ENCODE data around the gene SCG5. TPM values are rescaled to one million over a fixed set of nuclear protein-coding genes. Genes with fewer than 3 reads are reported as not detected.

SCG5 gene
- total and polyA plus RNA-seq, 10 of the 15 experiments (the other 5 are each of a cell fraction or from before 2014, with no cell fraction given): 0.13 to 0.62 (median 0.48) TPM

GRCh38 chr15:32709295-32710033, 68.0 kb downstream of the SCG5 start:
- ChIA-PET POLR2A (no interaction called here), CTCF (interaction anchor here (1.9 kb wide), 1 partner anchor 134 kb away, joined by 4 read pairs; no protein-coding TSS in a partner anchor), RAD21 (ENCODE audit: unreplicated experiment) (no interaction called here), SMC1A (ENCODE audit: uncharacterized antibody, unreplicated experiment) (interaction anchor here (0.6 kb wide), 1 partner anchor 369 kb away, joined by 3 read pairs; no protein-coding TSS in a partner anchor)
- 24% methylated on average over 9 of the region's 9 CpGs for WGBS (ENCODE audit: insufficient coverage, insufficient replicate concordance, low lambda C conversion rate, missing lambda C conversion rate)
- H3K4me3 ChIP-seq: no peak overlapping the region
- no peaks in the 10 kb centered on the region for H3K9me3 ChIP-seq (replicated peaks; ENCODE audit: control insufficient read depth, insufficient read depth, low read length)
- H3K9ac ChIP-seq (ENCODE audit: control insufficient read depth, insufficient read depth, low read length): no peak overlapping the region
- in situ Hi-C loops (cut with MboI): no loop called here
- intact Hi-C loops (cut with micrococcal nuclease; ENCODE audit: unreplicated experiment): no loop called here
- FAIRE-seq (no peak), ATAC-seq (no peak), DNase-seq (ENCODE audit: low read depth, low spot score) (no peak)
- H4K20me1 ChIP-seq (ENCODE audit: control insufficient read depth, insufficient read depth): no peaks in the 10 kb centered on the region
- no TSS peak for BruUV-seq (replicated peaks)
- no peaks in the 10 kb centered on the region; a peak in 1 of 4 replicates for H3K27me3 ChIP-seq (replicated peaks in 1 of 2; ENCODE audit: control insufficient read depth in 2 of 2, insufficient read depth in 2 of 2, low read length in 1 of 2)
- no peak overlapping the region for H3K4me2 ChIP-seq (ENCODE audit: control insufficient read depth, insufficient read depth)
- H2AFZ ChIP-seq (ENCODE audit: control insufficient read depth, low read depth, low read length): no peak overlapping the region
- H3K27ac ChIP-seq (ENCODE audit: control insufficient read depth, insufficient read depth): no peak overlapping the region
- TF ChIP-seq FOXM1 (IDR thresholded peaks at IDR 0.05; ENCODE audit: low read depth, low read length) (no peak), TCF3 (IDR thresholded peaks at IDR 0.05; ENCODE audit: borderline replicate concordance, insufficient read depth, low read depth, low read length) (no peak)
- H3K4me1 ChIP-seq (ENCODE audit: control insufficient read depth, insufficient read depth, low read length): no peaks in the 10 kb centered on the region
- H3K79me2 ChIP-seq (ENCODE audit: control insufficient read depth, insufficient read depth, low read length): no peaks in the 10 kb centered on the region
- H3K36me3 ChIP-seq (ENCODE audit: control insufficient read depth in 2 of 2, insufficient read depth in 2 of 2, low read length in 1 of 2): no peaks in the 10 kb centered on the region

GRCh38 chr15:32715276-32715675, 73.8 kb downstream of the SCG5 start:
- Histone ChIP-seq H3K4me3 (no peak overlapping the region), H3K9me3 (replicated peaks; ENCODE audit: control insufficient read depth, insufficient read depth, low read length) (no peaks in the 10 kb centered on the region; the same call in 2 of the 3 replicates), H3K36me3 (ENCODE audit: control insufficient read depth in 2 of 2, insufficient read depth in 2 of 2, low read length in 1 of 2) (no peaks in the 10 kb centered on the region), H3K79me2 (ENCODE audit: control insufficient read depth, insufficient read depth, low read length) (no peaks in the 10 kb centered on the region), H3K9ac (ENCODE audit: control insufficient read depth, insufficient read depth, low read length) (no peak overlapping the region), H3K4me1 (ENCODE audit: control insufficient read depth, insufficient read depth, low read length) (peaks cover 11% of the 10 kb centered on the region), H3K4me2 (ENCODE audit: control insufficient read depth, insufficient read depth) (no peak overlapping the region), H2AFZ (ENCODE audit: control insufficient read depth, low read depth, low read length) (no peak overlapping the region), H4K20me1 (ENCODE audit: control insufficient read depth, insufficient read depth) (no peaks in the 10 kb centered on the region), H3K27me3 (replicated peaks in 1 of 2; ENCODE audit: control insufficient read depth in 2 of 2, insufficient read depth in 2 of 2, low read length in 1 of 2) (peaks cover 19 to 33% of the 10 kb centered on the region in 2 experiments), H3K27ac (ENCODE audit: control insufficient read depth, insufficient read depth) (no peak overlapping the region)
- CTCF ChIA-PET: no interaction called here
- DNase-seq (ENCODE audit: low read depth, low spot score) (no peak), FAIRE-seq (peak; percentile 47), ATAC-seq (peak; percentile 66)
- POLR2A ChIA-PET: no interaction called here
- RAD21 ChIA-PET (ENCODE audit: unreplicated experiment): no interaction called here
- 0% methylated on average over 4 of the region's 4 CpGs for WGBS (ENCODE audit: insufficient coverage, insufficient replicate concordance, low lambda C conversion rate, missing lambda C conversion rate)
- SMC1A ChIA-PET (ENCODE audit: uncharacterized antibody, unreplicated experiment): interaction anchor here (0.7 kb wide), 1 partner anchor 51 kb away, joined by 3 read pairs; no protein-coding TSS in a partner anchor
- no TSS peak for BruUV-seq (replicated peaks)
- in situ Hi-C loops (cut with MboI) (no loop called here), intact Hi-C loops (cut with micrococcal nuclease; ENCODE audit: unreplicated experiment) (no loop called here)
- TF ChIP-seq USF1 (IDR thresholded peaks at IDR 0.05; ENCODE audit: borderline replicate concordance, extremely low read length, insufficient read depth, low read depth, low read length) (no peak), ELK1 (IDR thresholded peaks at IDR 0.05; ENCODE audit: low read depth, low read length) (no peak), JUNB (IDR thresholded peaks at IDR 0.05) (peak; percentile 72), SPI1 (IDR thresholded peaks at IDR 0.05; ENCODE audit: borderline replicate concordance, insufficient read depth, low read depth, low read length) (peak; percentile 90), SMARCA5 (IDR thresholded peaks at IDR 0.05) (no peak), ZNF274 (IDR thresholded peaks at IDR 0.05; ENCODE audit: insufficient read depth, insufficient read length) (no peak), JUND (IDR thresholded peaks at IDR 0.05; ENCODE audit: low read depth, low read length) (no peak), POLR2AphosphoS5 (IDR thresholded peaks at IDR 0.05; ENCODE audit: low read length) (no peak), IKZF2 (IDR thresholded peaks at IDR 0.05) (0 out of 4 replicates have a peak, but pooled peaks of 1 of the 2 experiments have one; percentile 33), NFIC (IDR thresholded peaks at IDR 0.05; ENCODE audit: low read depth, low read length) (peak; percentile 63), RCOR1 (conservative IDR thresholded peaks at IDR 0.05; ENCODE audit: low read depth, low read length) (no peak), ATF3 (IDR thresholded peaks at IDR 0.05; ENCODE audit: borderline replicate concordance, extremely low read depth, low read depth, low read length) (no peak), PML (IDR thresholded peaks at IDR 0.05; ENCODE audit: low read length) (no peak), RUNX3 (IDR thresholded peaks at IDR 0.05; ENCODE audit: low read length) (peak; percentile 79)
